ENCODE measurements around the gene PEX14.
"Not testable (repeated sequence)": the region's sequence is repeated elsewhere in the genome, so short reads cannot be mapped to it uniquely, and the experiment has no call there.

The PEX14 gene

GRCh38 chr1:10471411-10472219, 3.1 kb upstream of the PEX14 start:
- TF ChIP-seq CTCF (IDR thresholded peaks at IDR 0.05; ENCODE audit: insufficient read depth, low read depth, low read length, missing control alignments): no peak
- H3K4me3 ChIP-seq (ENCODE audit: low read length): peak overlapping the region; percentile 61

DNA sequence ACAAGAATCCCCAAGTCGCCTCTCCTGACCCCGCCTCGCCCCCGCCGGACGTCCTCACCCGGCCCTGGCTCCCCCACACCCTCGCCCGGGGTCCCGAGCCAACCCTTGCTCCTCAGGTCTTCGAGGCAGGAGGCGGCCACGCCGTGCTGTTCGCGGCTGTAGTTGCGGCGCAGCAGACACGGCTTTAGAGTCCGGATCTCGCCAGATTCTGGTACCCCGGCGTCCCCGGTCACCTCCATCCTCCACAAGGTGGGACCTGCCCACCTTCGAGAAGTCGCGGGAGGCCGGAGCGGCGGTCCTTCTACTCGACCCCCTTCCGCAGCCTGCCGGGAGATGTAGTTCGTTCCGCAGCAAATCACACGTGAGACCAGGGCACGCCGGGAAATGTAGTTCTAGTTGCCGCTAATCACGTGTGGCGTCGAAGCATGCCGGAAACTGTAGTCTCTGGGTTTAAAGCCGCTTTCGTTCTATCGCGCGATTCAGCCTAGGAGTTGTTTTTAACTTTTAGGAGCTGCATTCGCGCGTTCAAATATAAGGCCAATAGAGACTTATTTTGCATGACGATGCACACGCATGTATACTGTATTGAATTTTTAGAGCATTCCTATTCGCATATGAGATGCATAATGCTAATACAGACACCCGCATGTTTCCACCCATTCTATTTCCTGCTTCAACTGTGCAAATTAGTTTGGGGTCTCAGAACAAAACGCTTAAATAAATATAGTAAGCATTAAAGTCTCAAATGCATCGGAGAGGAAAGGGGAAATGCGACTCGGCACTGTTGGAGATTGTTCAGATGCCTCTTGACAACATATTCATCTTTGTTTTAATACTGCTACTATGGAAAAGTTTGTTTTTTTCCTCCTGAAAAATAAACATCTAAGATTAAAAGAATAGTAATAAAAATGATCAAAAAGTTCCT, 2.3 kb upstream of the PEX14 start, which contains the start of gene DFFA:
DFFA (minus strand) TSS at position 310 of the 925 bp plus-strand sequence; CDS start at position 239, 71 bp downstream.
- no peak for TF ChIP-seq CTCF (IDR thresholded peaks at IDR 0.05; ENCODE audit: insufficient read depth, low read depth, low read length, missing control alignments)
- DNase-seq (ENCODE audit: low read depth): peak; percentile 98
- H3K4me3 ChIP-seq (ENCODE audit: low read length): peak within 1 kb of the TSS; percentile 61

More at GRCh38 chr1:10471411-10472219, 3.1 kb upstream of the PEX14 start:
- peak; percentile 55 for DNase-seq (ENCODE audit: low read depth)

- DNase-seq (ENCODE audit: low read depth): no peak
- no peak overlapping the region for H3K4me3 ChIP-seq (ENCODE audit: low read length)
- no peak for TF ChIP-seq CTCF (IDR thresholded peaks at IDR 0.05; ENCODE audit: insufficient read depth, low read depth, low read length, missing control alignments)
These were observed 1.5 kb upstream of the PEX14 start for GRCh38 chr1:10473145-10473765.

DNA sequence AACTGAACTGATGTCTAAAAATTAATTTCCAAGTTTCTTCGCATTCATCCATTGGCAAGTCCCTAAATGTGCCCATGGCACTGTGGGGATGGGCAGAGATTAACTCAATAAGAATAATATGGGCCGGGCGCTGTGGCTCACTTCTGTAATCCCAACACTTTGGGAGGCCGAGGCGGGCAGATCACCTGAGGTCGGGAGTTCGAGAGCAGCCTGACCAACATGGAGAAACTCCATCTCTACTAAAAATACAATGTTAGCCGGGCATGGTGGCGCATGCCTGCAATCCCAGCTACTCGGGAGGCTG, 489 bp upstream of the PEX14 start:
- not testable (repeated sequence) for DNase-seq (ENCODE audit: low read depth)
- peak overlapping the region; percentile 81 for H3K4me3 ChIP-seq (ENCODE audit: low read length)

- peak overlapping the region; percentile 81 for H3K4me3 ChIP-seq (ENCODE audit: low read length)
- TF ChIP-seq CTCF (IDR thresholded peaks at IDR 0.05; ENCODE audit: insufficient read depth, low read depth, low read length, missing control alignments): no peak
- no peak for DNase-seq (ENCODE audit: low read depth)
These were observed 760 bp downstream of the PEX14 start for GRCh38 chr1:10475510-10475909.

DNA sequence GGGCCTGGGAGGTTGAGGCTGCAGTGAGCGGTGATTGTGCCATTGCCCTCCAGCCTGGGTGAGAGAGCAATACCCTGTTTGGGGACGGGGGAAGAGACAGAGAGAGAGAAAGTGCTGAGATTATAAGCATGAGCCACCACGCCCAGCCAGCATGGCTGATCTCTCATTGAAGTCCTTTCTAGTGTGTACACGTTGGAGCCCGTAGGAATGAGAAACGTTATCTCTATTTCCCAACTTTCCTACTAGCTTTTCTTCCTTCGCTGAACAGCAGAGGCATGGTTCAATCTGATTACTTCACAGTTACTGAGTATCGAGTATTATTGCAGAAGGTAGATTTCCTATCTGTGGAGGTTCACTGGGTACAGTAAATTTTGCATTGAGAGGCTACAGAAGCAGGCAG, 4.5 kb downstream of the PEX14 start:
- H3K4me3 ChIP-seq (ENCODE audit: low read length): no peak overlapping the region
- DNase-seq (ENCODE audit: low read depth): peak; percentile 80
- TF ChIP-seq CTCF (IDR thresholded peaks at IDR 0.05; ENCODE audit: insufficient read depth, low read depth, low read length, missing control alignments): no peak

DNA sequence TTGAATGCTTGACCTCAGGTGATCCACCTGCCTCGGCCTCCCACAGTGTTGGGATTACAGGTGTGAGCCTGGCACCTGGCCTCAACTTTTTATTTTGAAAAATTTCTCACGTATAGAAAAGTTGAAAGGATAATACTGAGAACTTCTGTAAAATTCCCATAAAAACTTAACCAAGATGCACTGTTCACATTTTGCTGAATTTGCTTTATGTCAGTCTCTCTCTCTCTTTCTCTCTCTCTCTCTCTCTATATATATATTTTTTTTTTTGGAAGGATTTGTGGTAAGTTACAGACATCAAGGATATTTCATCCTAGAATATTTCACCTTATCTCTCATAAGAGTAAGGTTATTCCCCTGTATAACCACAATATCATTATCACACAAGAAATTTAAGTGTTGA, 5.9 kb downstream of the PEX14 start:
- no peak for DNase-seq (ENCODE audit: low read depth)
- H3K4me3 ChIP-seq (ENCODE audit: low read length): no peak overlapping the region
- no peak for TF ChIP-seq CTCF (IDR thresholded peaks at IDR 0.05; ENCODE audit: insufficient read depth, low read depth, low read length, missing control alignments)
